ENCODE results near the gene ZFP57. TPM values are rescaled to one million over a fixed set of nuclear protein-coding genes. Genes with fewer than 3 reads are reported as not detected.
A peak's percentile ranks its signal among the peaks of the same experiment; 100 is the strongest.

Gene ZFP57
- total and polyA plus RNA-seq, 2 of the 13 experiments (the other 11 are each of a cell fraction or from before 2014, with no cell fraction given), result not detected

GRCh38 chr6:29723262-29723665, 42.3 kb upstream of the ZFP57 start, which contains the start of gene HLA-F (continued):
- peak; percentile 74 for TF ChIP-seq CREB1 (IDR thresholded peaks at IDR 0.05)
- TF ChIP-seq CREB1 (CRISPR knock-in tag; IDR thresholded peaks at IDR 0.05), result peak; percentile 93
- TF ChIP-seq HNF4G (IDR thresholded peaks at IDR 0.05; ENCODE audit: borderline replicate concordance, low read depth, low read length), result 0 out of 2 replicates have a peak, but pooled peaks have one; percentile 10
- no peak for TF ChIP-seq HNF4G (CRISPR knock-in tag; IDR thresholded peaks at IDR 0.05; ENCODE audit: borderline replicate concordance, low read depth)
- peak; percentile 46; the same call in 1 of the 2 replicates for TF ChIP-seq NRL (CRISPR knock-in tag; IDR thresholded peaks at IDR 0.05; ENCODE audit: borderline replicate concordance)
- no peak for TF ChIP-seq SRSF9 (IDR thresholded peaks at IDR 0.05; ENCODE audit: borderline replicate concordance, insufficient read depth, low read depth, low read length, poor library complexity, severe bottlenecking)
- TF ChIP-seq KDM5B (CRISPR knock-in tag; IDR thresholded peaks at IDR 0.05; ENCODE audit: borderline replicate concordance), result peak; percentile 70; the same call in 1 of the 2 replicates
- no peak for TF ChIP-seq SOX6 (IDR thresholded peaks at IDR 0.05)
- 0 out of 2 replicates have a peak, but pooled peaks have one; percentile 17 for TF ChIP-seq SOX6 (CRISPR knock-in tag; IDR thresholded peaks at IDR 0.05)
- peak; percentile 73 for TF ChIP-seq ATF1 (CRISPR knock-in tag; IDR thresholded peaks at IDR 0.05)
- no peak for TF ChIP-seq ZNF605 (CRISPR knock-in tag; IDR thresholded peaks at IDR 0.05)
- TF ChIP-seq ELF1 (CRISPR knock-in tag; IDR thresholded peaks at IDR 0.05), result peak; percentile 26; the same call in 1 of the 2 replicates
- TF ChIP-seq, protein P1, sequence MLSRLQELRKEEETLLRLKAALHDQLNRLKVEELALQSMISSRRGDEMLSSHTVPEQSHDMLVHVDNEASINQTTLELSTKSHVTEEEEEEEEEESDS (CRISPR knock-in tag; IDR thresholded peaks at IDR 0.05; ENCODE audit: borderline replicate concordance), result no peak
- TF ChIP-seq ZNF383 (CRISPR knock-in tag; IDR thresholded peaks at IDR 0.05; ENCODE audit: borderline replicate concordance), result no peak
- TF ChIP-seq, protein P2, sequence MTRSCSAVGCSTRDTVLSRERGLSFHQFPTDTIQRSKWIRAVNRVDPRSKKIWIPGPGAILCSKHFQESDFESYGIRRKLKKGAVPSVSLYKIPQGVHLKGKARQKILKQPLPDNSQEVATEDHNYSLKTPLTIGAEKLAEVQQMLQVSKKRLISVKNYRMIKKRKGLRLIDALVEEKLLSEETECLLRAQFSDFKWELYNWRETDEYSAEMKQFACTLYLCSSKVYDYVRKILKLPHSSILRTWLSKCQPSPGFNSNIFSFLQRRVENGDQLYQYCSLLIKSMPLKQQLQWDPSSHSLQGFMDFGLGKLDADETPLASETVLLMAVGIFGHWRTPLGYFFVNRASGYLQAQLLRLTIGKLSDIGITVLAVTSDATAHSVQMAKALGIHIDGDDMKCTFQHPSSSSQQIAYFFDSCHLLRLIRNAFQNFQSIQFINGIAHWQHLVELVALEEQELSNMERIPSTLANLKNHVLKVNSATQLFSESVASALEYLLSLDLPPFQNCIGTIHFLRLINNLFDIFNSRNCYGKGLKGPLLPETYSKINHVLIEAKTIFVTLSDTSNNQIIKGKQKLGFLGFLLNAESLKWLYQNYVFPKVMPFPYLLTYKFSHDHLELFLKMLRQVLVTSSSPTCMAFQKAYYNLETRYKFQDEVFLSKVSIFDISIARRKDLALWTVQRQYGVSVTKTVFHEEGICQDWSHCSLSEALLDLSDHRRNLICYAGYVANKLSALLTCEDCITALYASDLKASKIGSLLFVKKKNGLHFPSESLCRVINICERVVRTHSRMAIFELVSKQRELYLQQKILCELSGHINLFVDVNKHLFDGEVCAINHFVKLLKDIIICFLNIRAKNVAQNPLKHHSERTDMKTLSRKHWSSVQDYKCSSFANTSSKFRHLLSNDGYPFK (CRISPR knock-in tag; IDR thresholded peaks at IDR 0.05; ENCODE audit: borderline replicate concordance), result peak; percentile 55; the same call in 1 of the 2 replicates
- TF ChIP-seq ZNF430 (CRISPR knock-in tag; IDR thresholded peaks at IDR 0.05), result no peak
- peak in 1 of 2 experiments; percentile 29; a peak in 1 of 4 replicates for TF ChIP-seq HMGXB4 (CRISPR knock-in tag; IDR thresholded peaks at IDR 0.05; ENCODE audit: borderline replicate concordance in 1 of 2, low read depth in 1 of 2)
- TF ChIP-seq HNF4A (CRISPR knock-in tag; IDR thresholded peaks at IDR 0.05), result peak; percentile 4; the same call in 1 of the 2 replicates
- TF ChIP-seq KMT2A (CRISPR knock-in tag; IDR thresholded peaks at IDR 0.05), result peak; percentile 18; the same call in 1 of the 2 replicates
- no peak for TF ChIP-seq ZNF891 (CRISPR knock-in tag; IDR thresholded peaks at IDR 0.05)
- no peak for TF ChIP-seq ZFP36L1 (CRISPR knock-in tag; IDR thresholded peaks at IDR 0.05)
- no peak for TF ChIP-seq ZNF260 (CRISPR knock-in tag; IDR thresholded peaks at IDR 0.05; ENCODE audit: borderline replicate concordance, low read depth)
- no peak for TF ChIP-seq MATR3 (CRISPR knock-in tag; IDR thresholded peaks at IDR 0.05)
- peak; percentile 34; the same call in 1 of the 2 replicates for TF ChIP-seq ZFX (CRISPR knock-in tag; IDR thresholded peaks at IDR 0.05; ENCODE audit: low read depth)
- peak; percentile 53; the same call in 1 of the 2 replicates for TF ChIP-seq PHF8 (CRISPR knock-in tag; IDR thresholded peaks at IDR 0.05)
- TF ChIP-seq GABPB1 (CRISPR knock-in tag; IDR thresholded peaks at IDR 0.05), result 0 out of 2 replicates have a peak, but pooled peaks have one; percentile 27
- peak; percentile 76 for TF ChIP-seq NFYC (CRISPR knock-in tag; IDR thresholded peaks at IDR 0.05)
